Measurements from ENCODE around the gene R3HCC1L.

GRCh38 chr10:98257961-98258360 lies 123.5 kb downstream of the R3HCC1L start:
- TF ChIP-seq, protein P1, sequence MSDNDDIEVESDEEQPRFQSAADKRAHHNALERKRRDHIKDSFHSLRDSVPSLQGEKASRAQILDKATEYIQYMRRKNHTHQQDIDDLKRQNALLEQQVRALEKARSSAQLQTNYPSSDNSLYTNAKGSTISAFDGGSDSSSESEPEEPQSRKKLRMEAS (IDR thresholded peaks at IDR 0.05), result no peak
- no peak for TF ChIP-seq NFIC (IDR thresholded peaks at IDR 0.05)
- no peak for TF ChIP-seq EP300 (IDR thresholded peaks at IDR 0.05; ENCODE audit: borderline replicate concordance)
- no peak for TF ChIP-seq CREB1 (IDR thresholded peaks at IDR 0.05; ENCODE audit: low read depth)
- no peak for TF ChIP-seq EGR1 (IDR thresholded peaks at IDR 0.05)
